NCI-H2196 (cell line): ENCODE measurements around the gene METTL1.
A peak's percentile ranks its signal among the peaks of the same experiment; 100 is the strongest.

Source experiments
- DNase-seq: peaks from one replicate; lab custom pipeline; 2025; ENCODE audit not compliant: unreplicated experiment; lab: John Stamatoyannopoulos, UW

METTL1 gene

DNA sequence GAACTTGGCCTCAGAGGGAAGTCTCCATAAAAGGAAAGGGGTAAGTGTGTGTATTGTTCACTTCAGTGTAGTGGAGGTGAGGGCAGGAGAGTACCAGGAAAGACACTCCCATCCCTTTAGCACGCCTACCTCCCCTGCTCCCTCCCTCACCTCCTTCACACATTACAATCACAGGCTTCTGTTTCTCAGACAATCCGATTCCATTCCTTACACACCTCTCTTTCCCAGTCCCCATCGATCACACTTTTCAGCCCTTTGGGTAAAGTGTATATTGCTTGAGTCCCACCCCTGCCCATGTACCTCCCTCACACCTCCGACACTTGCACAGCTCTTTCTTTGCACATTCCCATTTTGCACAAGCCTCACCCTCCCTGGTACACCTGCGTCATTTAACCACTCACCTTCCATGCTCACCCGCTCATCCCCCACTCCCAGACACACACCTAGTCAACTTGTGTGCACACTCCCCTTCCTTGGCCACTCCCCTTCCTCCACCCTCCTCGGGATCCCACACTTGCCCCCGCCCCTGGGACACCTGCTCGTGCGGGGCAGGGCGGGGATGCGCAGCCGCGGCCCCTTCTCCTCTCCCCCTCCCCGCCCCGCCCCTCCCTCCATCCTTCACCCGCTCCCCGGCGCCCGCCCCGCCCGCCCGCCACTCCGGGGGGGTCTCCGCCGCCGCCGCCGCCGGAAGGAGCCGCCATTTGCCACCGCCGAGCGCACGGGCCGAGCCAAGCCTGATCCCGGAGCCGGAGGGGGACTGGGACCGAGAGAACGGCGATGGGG, 17.3 kb downstream of the METTL1 start, which contains the start of gene MARCHF9:
Gene MARCHF9 (plus strand): TSS at position 693 of the 783 bp plus-strand sequence. CDS start 426 bp downstream, outside the sequence.
- DNase-seq = peak; percentile 86

DNA sequence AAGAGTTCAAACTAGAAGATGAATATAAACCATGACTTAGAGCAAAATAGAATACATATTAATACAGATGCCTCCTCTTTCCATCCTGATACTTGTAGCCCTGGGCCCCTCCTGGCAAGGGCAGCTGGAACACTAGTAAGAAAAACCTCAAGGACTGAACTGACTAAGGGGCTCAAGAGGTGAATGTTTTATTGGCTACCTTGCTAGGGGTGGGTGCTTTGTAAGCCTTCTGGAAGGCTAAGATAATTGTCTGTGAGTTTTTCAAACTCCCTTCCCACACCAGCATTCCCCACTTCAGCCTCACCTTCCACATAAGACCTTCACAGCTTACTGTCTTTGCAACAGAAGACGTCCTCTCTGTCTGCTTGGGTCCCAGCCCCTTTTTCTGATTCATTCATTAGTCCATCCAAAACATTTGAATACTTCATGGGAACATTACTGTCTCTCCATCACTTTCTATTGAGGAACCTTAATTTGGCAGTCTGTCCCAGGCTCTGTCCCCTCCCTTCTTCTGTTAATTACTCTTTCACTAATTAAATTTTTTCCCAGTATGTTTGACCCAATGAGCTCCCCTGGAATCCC, 18.1 kb downstream of the METTL1 start:
- no peak for DNase-seq

DNA sequence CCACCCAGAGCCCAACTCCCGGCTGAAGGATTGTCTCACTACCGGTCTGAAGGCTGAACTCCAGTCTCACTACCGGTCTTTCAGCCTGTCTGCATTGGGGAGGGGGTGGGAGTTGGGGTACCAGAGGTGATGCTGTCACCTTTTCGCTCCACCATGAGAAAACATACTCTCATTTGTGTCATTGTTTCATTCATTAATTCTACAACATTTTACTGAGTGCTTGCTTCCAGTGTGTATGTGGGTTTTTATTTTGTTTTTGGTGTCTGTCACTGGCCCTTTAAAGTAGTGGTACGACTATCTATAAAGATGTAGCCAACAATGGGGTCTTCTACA, 19.3 kb downstream of the METTL1 start:
- DNase-seq = no peak

DNA sequence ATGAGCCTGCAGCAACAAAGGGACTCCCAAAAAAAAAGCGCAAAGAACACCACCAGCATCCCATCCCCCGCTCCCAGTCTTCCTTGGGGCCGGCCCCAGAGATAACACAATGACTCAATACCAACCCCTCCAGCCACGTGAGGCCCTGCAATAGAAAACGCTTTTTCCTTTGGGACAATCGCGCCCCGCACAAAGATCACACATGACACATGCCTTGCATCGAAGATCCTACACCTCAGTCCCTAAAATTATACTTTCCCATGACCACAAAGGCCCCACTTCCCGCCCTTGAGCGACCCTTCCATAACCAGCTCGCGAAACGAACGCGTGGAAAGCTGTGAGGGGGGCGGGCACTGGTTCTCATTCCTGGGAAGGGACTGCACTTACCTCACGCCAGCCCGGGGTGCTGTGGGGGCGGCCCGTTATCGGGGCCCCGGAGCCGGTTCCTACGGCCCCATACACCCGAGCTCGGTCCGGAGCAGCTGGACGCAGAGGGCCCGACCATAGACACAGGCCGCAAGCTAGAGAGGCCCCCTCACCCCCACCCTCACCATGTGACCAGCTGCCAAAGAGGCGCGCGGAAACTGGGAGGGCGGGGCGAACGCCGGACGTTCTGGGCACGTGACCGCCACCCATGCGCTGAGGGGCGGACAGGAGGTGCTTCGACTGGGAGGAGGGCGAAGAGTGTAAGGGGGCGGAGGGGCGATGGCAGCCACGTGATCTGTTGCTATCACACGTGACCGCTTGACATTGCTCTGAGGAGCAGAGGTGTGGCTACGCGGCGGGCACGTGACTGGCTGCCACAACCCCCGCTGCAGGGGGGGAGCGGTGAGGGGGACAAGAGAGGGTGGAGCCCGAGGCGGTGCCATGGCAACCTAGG, 19.9 kb downstream of the METTL1 start, which contains the start of gene CDK4:
Gene CDK4 (minus strand): TSS at position 523 of the 880 bp plus-strand sequence. CDS start 593 bp downstream, outside the sequence.
- DNase-seq = peak; percentile 99

DNA sequence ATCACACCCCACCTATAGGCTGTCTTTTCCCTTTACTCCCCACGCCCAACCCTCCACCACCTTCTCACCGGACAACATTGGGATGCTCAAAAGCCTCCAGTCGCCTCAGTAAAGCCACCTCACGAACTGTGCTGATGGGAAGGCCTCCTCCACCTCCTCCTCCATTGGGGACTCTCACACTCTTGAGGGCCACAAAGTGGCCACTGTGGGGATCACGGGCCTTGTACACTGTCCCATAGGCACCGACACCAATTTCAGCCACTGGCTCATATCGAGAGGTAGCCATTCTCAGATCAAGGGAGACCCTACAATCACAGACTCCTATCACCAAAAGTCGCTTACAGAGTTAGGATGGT, 20.5 kb downstream of the METTL1 start:
- no peak for DNase-seq

DNA sequence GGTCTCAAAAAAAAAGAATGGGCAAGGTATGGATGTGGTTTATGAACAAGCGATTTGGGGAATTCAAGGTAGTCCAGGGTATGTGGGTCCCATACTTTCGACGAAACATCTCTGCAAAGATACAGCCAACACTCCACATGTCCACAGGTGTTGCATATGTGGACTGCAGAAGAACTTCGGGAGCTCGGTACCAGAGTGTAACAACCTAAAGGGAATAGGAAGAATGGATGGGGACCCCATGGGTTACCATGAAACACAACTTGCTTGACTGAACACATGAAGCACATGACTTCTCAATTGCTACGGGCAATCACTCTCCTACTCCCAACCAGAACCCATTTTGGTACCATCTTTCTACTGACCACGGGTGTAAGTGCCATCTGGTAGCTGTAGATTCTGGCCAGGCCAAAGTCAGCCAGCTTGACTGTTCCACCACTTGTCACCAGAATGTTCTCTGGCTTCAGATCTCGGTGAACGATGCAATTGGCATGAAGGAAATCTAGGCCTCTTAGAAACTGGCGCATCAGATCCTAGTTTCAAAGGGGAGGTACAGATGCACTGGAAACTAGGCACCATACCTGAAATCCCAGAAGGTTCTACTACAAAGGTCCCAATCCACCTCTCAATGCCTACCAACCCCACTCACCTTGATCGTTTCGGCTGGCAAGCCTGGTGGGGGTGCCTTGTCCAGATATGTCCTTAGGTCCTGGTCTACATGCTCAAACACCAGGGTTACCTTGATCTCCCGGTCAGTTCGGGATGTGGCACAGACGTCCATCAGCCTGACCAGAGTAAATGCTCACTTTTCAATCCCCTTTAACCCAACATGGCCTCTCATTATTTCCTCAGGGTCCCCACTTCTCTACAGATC, 21.1 kb downstream of the METTL1 start:
- DNase-seq = no peak

DNA sequence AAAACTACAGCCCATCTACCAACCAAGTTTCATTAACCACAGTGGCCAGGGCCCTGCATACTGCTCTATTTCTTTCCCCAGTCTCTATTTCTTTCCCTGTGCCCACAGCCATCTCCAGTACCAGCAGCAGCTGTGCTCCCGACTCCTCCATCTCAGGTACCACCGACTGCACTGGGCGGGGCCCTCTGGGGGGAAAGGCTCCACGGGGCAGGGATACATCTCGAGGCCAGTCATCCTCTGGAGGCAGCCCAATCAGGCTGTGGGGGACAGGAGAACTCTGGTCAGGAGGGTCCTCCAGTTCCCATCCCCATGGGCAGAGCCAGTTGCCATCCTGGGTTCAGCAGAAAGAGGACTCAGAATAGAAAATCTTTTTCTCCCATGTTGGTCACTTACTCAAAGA, 22.8 kb downstream of the METTL1 start:
- DNase-seq = no peak

DNA sequence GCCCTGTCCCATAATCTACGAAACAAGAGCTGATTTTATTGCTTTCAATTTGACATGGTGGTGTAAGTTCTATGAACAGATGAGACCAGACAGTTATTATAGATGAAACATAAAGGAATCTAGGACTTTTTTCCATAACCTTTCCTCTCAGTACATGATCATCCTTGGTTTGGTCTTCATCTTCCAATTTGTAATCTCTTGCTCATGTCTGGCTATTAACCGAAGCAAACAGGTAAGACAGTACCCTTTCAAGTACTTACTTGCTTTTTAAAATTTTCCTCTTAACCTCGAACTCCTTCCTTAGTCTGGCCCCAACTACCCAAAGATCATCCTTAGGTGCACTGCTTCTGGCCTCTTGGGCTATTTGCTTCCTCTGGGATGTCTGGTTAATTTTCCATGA, 25.9 kb downstream of the METTL1 start:
- no peak for DNase-seq

DNA sequence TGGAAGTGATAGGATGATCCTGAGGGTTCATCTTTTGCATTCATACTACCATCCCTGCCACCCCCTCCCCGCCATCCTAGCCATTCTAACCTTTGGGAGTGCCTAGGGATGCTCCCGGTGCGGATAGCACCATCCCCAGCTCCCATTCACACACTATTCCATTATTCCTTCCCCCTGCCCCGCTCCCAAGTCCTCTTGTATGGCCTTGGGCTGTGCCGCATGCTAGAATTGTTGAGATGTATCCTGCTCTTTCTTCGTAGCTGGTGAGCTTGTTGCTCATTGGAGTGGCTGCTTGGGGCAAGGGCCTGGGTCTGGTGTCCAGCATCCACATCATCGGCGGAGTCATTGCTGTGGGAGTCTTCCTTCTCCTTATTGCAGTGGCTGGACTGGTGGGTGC, 26.4 kb downstream of the METTL1 start:
- DNase-seq = no peak

DNA sequence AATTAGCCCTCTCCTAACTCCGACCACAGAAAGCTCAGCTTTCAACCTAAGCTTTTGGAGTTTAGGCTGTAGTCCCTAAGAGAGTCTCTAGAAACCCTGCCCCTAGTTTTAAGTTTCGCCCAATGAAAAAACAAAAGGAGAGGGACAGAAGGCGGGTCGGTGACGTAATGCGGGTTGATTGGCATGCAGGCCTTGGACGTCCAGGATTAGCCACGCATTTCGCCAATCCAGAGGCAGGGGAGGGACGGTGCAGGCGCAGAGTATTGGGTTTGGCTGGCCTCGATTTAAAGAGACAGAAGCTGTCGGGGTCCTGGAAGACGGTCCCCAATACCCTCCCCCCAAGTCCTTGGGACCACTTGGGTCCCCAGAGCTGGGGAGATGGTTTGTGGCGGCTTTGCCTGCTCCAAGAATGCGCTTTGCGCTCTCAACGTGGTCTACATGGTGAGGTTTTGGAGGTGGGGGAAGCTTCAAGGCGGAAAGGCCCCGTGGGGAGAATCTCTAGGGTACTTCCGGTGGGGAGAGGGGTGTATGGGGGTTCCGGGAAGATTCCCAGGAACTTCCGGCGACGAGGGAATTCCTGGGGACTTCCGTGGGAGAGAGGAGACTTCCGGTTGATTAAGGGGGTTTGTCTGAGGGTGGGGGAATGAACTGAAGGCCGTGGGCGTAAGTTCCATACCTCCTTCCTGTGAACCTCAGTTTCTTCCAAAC, 27.0 kb downstream of the METTL1 start, which contains the start of gene TSPAN31:
Gene TSPAN31 (plus strand): TSS at position 263 of the 708 bp plus-strand sequence. CDS start 116 bp downstream, at position 379.
- DNase-seq = peak; percentile 96

DNA sequence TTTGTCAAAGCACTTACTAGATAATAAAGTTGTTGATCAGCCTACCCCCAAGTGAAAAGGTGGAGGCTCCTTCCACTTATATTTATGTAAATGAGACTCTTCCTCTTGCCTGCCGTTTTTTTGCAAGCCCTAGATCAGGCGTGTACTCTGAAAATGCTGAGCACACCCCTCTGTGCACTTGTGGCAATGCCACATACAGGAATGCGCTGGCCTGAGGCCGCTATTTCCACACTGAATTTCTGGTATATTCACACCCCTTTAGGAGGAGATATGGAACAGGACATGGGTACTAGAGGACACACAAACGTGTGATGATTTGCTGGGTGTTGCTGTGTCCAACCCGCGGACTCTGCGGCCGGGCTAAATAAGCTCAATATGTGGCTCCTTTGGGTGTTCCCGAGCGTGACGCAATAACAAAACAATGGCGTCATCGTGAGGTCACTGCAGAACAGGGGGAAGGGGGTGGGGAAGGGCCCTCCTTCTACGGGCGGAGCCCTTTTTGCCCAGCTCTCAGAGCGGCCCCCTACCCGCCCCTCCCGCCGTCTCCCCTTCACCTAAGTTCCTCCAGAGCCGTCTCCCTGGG, 27.6 kb downstream of the METTL1 start:
- DNase-seq = peak; percentile 92

DNA sequence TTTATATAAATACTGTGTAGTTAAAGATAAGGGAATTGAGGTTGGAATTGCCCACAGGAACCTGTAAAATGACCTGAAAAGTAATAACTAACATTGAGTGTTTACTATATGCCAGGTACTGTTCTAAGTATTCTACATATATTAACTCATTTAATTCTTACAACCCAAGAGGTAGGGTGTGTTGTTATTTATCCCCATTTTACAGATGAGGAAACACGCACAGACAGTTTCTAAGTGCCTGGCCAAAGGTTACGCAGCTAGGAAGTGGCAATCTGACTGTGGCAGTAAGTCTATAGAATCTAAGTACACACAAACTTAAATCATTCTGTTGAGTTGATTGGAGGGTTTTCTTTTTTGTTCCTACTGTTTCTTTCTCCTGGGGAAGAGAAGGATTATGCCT, 28.1 kb downstream of the METTL1 start:
- DNase-seq = no peak

DNA sequence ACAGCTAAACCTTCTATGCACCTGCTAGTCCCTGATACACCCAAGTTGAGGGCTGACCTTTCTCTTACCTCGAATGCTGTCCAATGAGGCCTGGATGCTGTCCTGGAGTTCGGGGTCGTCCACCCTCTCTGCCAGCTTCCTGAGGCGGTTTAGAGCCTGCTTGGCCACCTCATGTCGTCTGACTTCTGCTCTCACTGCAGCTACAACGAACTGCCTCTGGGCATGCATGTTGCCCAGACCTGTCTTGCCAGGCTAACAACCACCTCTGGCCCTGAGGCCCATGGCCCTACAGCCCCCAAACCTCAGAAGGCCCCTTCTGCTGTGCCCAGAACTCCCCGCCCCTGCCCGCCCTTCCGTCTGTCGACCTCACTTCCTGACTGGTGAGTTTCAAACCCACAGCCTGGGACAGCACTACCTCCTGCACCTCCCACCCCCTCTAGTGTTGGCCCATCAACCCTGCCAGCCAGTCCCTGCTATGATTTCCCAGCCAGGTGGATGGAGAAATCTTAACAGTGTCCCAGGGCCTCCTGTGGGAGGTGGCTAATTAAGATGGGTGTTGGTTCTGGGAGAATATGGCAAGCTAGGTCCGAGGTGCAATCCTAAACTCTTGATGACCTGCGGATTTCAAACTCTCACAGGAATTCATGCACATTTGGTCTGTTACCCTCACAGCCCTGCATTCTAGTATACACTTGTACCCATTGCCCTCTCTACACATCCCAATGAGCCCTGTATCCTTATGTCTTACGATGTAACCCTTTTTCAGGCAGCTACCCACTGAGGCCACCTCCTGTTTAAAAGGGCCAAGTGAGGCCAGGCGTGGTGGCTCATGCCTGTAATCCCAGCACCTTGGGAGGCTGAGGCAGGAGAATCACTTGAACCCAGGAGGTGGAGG, 29.8 kb downstream of the METTL1 start:
- DNase-seq = no peak

DNA sequence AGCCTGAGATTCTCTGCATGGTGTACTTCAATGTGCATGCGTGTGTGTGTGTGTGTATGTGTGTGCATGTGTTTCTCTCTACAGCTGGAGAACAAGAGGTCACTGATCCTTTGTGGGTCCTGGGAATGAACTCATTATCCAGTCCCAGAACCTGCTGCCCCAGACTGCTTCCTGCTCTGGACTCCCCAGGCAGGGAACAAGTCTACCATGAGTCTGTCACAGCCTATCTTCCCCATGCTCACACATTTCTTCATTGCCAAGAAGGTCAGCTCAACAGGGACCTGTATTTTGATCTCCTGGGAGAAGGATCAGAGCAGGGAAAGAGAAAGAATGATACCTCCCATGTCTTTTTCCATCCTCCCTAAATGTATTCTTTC, 30.5 kb downstream of the METTL1 start:
- DNase-seq = no peak

DNA sequence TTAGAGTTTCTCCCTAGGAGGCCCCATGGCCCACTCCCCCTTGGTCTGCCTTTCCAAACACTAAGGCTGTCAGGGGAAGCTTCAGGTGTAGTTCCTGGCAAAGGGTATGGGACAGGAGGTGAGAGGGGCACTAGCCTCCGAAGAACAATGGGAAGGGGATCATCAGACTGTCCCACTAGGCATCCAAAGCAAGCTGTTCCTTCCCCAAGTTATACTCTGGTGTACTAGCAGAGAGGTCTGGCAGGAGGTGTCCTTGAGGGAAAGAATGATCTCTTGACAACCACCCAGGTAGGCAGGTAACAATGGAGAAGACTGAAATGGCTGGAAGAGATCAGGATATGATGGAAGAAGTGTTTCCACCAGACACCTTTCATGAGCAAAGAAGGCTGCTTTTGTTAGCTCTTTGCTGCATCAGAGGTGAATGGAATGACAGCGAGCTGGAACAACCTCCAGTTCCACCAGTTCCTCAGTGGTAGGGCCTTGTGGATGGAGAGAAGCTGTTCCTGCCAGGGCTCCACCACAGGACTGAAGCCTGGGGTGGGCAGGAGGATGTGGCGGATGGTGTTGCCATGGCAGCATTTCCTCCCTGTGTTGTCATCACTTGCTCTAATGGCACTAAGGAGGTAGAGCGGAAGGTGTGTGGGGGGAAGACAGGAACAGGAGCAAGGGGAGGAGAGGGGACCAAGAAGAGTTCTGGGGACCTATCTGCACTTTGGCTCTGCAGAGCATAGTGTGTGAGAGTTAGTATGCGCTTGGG, 31.1 kb downstream of the METTL1 start:
- no peak for DNase-seq

DNA sequence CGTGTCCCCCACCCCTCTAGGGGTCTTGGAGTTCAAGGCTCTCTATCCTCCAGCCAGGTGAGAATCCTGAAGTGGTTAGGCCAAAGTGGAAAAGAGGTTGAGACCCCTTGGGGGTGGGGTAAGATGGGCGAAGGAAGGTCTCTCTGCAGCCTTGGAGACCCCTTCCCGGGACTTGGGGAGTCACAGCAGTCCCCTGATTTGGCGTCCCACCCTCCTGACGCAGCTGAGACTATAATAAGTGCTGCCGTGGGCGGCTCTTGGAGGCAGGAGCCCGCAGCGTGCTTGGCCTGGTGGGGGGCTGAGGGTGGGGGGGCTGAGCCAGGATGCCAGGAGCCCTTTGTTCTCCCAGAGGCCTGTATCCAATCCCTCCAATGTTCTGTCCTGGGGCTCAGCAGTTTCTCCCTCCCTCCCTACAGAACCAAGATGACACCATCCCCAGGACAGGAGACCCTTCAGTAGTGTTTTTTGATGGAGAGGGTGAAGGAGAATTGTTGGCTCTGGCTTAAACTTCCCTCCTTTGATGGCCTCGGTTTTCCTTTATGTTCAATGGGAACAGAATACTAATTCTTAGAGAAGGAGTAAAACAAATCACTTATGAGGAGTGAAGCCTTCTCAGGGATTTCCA, 31.9 kb downstream of the METTL1 start:
- no peak for DNase-seq

DNA sequence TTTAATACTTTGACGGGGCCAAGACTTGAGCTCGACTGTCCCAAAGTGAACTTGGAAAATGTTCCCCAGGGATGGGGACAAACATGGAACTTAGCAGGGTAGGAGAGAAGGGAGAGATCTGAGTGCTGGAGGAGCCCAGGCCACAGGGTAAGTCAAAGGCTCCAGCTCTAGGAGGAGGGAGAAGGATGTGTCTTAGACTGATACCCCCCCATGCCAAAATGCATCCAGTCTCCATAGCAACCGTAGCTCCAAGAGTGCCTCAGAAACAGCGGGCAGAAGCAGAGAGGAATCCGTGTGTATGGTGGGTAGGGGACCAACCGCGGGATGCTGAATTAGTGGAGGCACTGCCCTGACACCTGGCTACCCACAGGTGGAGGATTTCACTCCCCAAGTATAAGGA, 32.5 kb downstream of the METTL1 start:
- peak; percentile 18 for DNase-seq
